OCI-LY7 (cell line): ENCODE results near the gene SLBP.

Experiments used
- EZH2phosphoT487 ChIP-seq: fragments of 200-600 bp; sonication (generic); IDR thresholded peaks from 2 replicates; pipeline ENCODE4 v1.6.1; 2018; ENCODE audit warnings: low read depth, borderline replicate concordance, mild to moderate bottlenecking, mixed run types, antibody characterized with exemption, low read length, moderate library complexity, mixed read lengths
- TF ChIP-seq, protein P1 (sequence below): fragments of 200-600 bp; sonication (generic); conservative IDR thresholded peaks from 2 replicates; pipeline ENCODE4 v1.5.1; 2014; ENCODE audit warnings: mild to moderate bottlenecking, antibody characterized with exemption, low read length, moderate library complexity, mixed read lengths

DNA sequence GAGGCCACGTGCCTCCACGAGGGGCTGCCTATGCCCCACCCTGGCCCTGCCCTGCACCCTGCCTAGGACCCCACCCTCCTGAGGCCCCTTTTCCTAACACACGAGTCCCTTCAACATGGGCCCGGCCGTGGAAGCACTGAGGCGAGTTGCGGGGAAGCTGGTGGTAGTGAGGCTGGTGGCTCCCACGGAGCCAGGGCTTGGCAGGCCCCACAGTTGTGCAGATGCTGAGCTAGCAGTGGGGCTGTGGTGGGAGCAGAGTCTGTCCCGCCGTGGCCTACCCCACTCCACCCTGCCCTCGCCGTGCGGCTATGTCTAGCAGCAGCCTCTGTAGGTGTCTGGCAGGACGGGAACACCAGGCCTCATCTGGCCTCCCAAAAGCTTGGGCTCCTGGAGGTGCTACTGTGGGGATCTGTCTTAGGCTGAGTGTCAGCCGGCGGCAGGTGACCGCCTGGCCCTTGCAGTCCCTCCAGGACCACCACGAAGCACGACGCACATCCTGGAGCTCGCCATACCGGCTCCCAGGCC is 28.0 kb upstream of the SLBP start:
- TF ChIP-seq, protein P1, sequence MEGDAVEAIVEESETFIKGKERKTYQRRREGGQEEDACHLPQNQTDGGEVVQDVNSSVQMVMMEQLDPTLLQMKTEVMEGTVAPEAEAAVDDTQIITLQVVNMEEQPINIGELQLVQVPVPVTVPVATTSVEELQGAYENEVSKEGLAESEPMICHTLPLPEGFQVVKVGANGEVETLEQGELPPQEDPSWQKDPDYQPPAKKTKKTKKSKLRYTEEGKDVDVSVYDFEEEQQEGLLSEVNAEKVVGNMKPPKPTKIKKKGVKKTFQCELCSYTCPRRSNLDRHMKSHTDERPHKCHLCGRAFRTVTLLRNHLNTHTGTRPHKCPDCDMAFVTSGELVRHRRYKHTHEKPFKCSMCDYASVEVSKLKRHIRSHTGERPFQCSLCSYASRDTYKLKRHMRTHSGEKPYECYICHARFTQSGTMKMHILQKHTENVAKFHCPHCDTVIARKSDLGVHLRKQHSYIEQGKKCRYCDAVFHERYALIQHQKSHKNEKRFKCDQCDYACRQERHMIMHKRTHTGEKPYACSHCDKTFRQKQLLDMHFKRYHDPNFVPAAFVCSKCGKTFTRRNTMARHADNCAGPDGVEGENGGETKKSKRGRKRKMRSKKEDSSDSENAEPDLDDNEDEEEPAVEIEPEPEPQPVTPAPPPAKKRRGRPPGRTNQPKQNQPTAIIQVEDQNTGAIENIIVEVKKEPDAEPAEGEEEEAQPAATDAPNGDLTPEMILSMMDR: no peak
- no peak for TF ChIP-seq EZH2phosphoT487
